ENCODE results near the gene ERCC6L2.

The ERCC6L2 gene

DNA sequence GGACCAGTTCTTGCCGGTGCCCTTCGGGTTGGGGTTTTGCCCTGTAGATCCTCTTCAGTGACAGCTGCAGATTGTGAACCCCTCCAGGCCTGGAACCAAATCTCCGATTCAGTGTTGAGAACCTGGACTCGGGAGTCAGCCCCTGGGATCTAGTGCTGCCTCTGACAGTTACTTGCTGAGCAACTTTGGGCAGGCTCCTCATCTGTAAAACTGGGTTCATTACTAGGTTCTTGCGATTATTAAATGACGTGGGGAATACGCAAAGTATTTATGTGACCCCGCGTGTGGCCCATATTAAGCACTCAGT is 600 bp downstream of the ERCC6L2 start:
- peaks cover 7% of the 10 kb centered on the region for H3K79me1 ChIP-seq (ENCODE audit: low read length)
- no peaks in the 10 kb centered on the region for H3K27me3 ChIP-seq (ENCODE audit: insufficient read depth, low read length)

DNA sequence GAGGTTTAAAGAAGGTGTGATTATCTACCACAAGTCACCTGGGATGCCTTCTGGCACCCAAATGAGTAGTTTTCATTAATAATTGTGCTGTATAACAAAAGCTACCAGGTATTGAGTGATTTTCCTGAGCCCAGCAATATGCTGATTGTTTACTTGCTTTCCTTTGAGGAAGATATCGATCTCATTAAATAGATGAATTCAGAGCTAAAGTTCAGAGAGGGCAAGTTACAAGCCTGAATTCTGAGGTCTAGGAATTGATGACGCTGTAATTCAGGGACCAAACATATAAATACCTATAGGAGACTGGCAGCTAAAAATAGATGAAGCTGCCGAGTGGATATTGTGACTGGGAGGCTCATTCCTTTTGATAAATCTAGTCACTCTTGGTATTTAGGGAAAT is 1.1 kb downstream of the ERCC6L2 start:
- no peak overlapping the region for H4K8ac ChIP-seq (ENCODE audit: low read depth, low read length)
- H2BK5ac ChIP-seq (ENCODE audit: low read depth, low read length, poor library complexity): no peak overlapping the region
- H3K14ac ChIP-seq (ENCODE audit: low read length): no peak overlapping the region
- DNase-seq: peak in 1 of 2 donors; percentile 1
- H3K79me1 ChIP-seq (ENCODE audit: low read length): peaks cover 7% of the 10 kb centered on the region
- H2BK12ac ChIP-seq (ENCODE audit: low read length): no peak overlapping the region
- no peaks in the 10 kb centered on the region for H3K27me3 ChIP-seq (ENCODE audit: insufficient read depth, low read length)
- no peak overlapping the region for H3K27ac ChIP-seq (ENCODE audit: low read depth, low read length)
- H3K9me3 ChIP-seq (ENCODE audit: insufficient read depth, low read depth, low read length): no peaks in the 10 kb centered on the region
- no peak overlapping the region for H3K4me3 ChIP-seq (ENCODE audit: low read depth, low read length)
- H4K12ac ChIP-seq (ENCODE audit: low read depth, low read length): no peak overlapping the region
- no peak overlapping the region for H3K4me2 ChIP-seq (ENCODE audit: low read length)
- peaks cover 0 to 2% of the 10 kb centered on the region in 2 experiments for H3K36me3 ChIP-seq (ENCODE audit: control insufficient read depth in 1 of 2, insufficient read depth in 2 of 2, low read length in 2 of 2)
- H2BK120ac ChIP-seq (ENCODE audit: insufficient read depth, low read length, poor library complexity): no peak overlapping the region
- H3K4ac ChIP-seq (ENCODE audit: low read depth, low read length): no peak overlapping the region
- H3K18ac ChIP-seq (ENCODE audit: low read length): no peak overlapping the region
- WGBS (ENCODE audit: extremely low coverage, insufficient coverage, insufficient read length): no CpG with 5 or more reads among the region's 3 CpGs
- no peak overlapping the region for H2AFZ ChIP-seq (ENCODE audit: insufficient read depth, low read length, poor library complexity)
- no peak overlapping the region for H3K9ac ChIP-seq (ENCODE audit: low read length)
- peaks cover 7% of the 10 kb centered on the region for H3K79me2 ChIP-seq (ENCODE audit: control insufficient read depth, insufficient read depth, low read length, poor library complexity)
- no peak overlapping the region for H3K23ac ChIP-seq (ENCODE audit: low read length)
- H2AK5ac ChIP-seq (ENCODE audit: low read length): no peak overlapping the region
- H3K4me1 ChIP-seq (ENCODE audit: control insufficient read depth in 1 of 2, insufficient read depth in 2 of 2, low read length in 2 of 2): peaks cover 3 to 6% of the 10 kb centered on the region in 2 experiments
- H4K91ac ChIP-seq (ENCODE audit: low read depth, low read length): no peak overlapping the region

More for the DNA sequence above, 600 bp downstream of the ERCC6L2 start:
- peak overlapping the region; percentile 67 for H2BK5ac ChIP-seq (ENCODE audit: low read depth, low read length, poor library complexity)
- peak overlapping the region; percentile 16 for H4K91ac ChIP-seq (ENCODE audit: low read depth, low read length)
- H3K4me1 ChIP-seq (ENCODE audit: control insufficient read depth in 1 of 2, insufficient read depth in 2 of 2, low read length in 2 of 2): peaks cover 3 to 6% of the 10 kb centered on the region in 2 experiments
- H3K18ac ChIP-seq (ENCODE audit: low read length): peak overlapping the region; percentile 3
- H3K36me3 ChIP-seq (ENCODE audit: control insufficient read depth in 1 of 2, insufficient read depth in 2 of 2, low read length in 2 of 2): peaks cover 0 to 2% of the 10 kb centered on the region in 2 experiments
- peaks cover 7% of the 10 kb centered on the region for H3K79me2 ChIP-seq (ENCODE audit: control insufficient read depth, insufficient read depth, low read length, poor library complexity)
- H2AFZ ChIP-seq (ENCODE audit: insufficient read depth, low read length, poor library complexity): peak overlapping the region; percentile 13
- H4K12ac ChIP-seq (ENCODE audit: low read depth, low read length): peak overlapping the region; percentile 56
- no peak for DNase-seq
- H2BK120ac ChIP-seq (ENCODE audit: insufficient read depth, low read length, poor library complexity): peak overlapping the region; percentile 18
- H2BK12ac ChIP-seq (ENCODE audit: low read length): no peak overlapping the region
- no peak overlapping the region for H2AK5ac ChIP-seq (ENCODE audit: low read length)
- no peak overlapping the region for H3K4me2 ChIP-seq (ENCODE audit: low read length)
- peak overlapping the region; percentile 93 for H3K9ac ChIP-seq (ENCODE audit: low read length)
- H3K4ac ChIP-seq (ENCODE audit: low read depth, low read length): no peak overlapping the region
- no peak overlapping the region for H3K23ac ChIP-seq (ENCODE audit: low read length)
- peak overlapping the region; percentile 58 for H3K14ac ChIP-seq (ENCODE audit: low read length)
- WGBS (ENCODE audit: extremely low coverage, insufficient coverage, insufficient read length): no CpG with 5 or more reads among the region's 9 CpGs
- peak overlapping the region; percentile 77 for H4K8ac ChIP-seq (ENCODE audit: low read depth, low read length)
- H3K9me3 ChIP-seq (ENCODE audit: insufficient read depth, low read depth, low read length): no peaks in the 10 kb centered on the region
- peak overlapping the region; percentile 99 for H3K27ac ChIP-seq (ENCODE audit: low read depth, low read length)
- peak overlapping the region; percentile 90 for H3K4me3 ChIP-seq (ENCODE audit: low read depth, low read length)

DNA sequence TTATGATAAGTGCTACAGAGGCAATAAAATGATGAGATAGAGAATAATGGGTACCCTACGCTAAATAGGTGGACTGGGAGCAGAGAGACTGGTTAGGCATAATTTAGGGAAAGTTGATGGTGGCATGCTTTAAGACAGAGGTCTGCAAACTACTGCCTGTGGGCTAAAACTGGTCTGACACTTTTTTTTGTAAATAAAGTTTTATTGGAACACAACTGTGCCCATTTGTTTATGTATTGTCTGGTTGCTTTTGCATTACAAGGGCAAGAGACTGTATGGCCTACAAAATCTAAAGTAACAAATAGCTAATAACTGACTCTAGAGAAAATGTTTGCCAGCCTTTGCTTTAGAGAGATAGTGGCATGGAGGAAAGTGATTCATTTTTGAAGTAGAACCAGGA is 2.5 kb downstream of the ERCC6L2 start:
- no peak overlapping the region for H2AK5ac ChIP-seq (ENCODE audit: low read length)
- H4K12ac ChIP-seq (ENCODE audit: low read depth, low read length): no peak overlapping the region
- no peak overlapping the region for H2BK5ac ChIP-seq (ENCODE audit: low read depth, low read length, poor library complexity)
- peaks cover 7% of the 10 kb centered on the region for H3K79me1 ChIP-seq (ENCODE audit: low read length)
- peaks cover 3 to 9% of the 10 kb centered on the region in 2 experiments for H3K4me1 ChIP-seq (ENCODE audit: control insufficient read depth in 1 of 2, insufficient read depth in 2 of 2, low read length in 2 of 2)
- H3K36me3 ChIP-seq (ENCODE audit: control insufficient read depth in 1 of 2, insufficient read depth in 2 of 2, low read length in 2 of 2): peaks cover 3 to 5% of the 10 kb centered on the region in 2 experiments
- H3K14ac ChIP-seq (ENCODE audit: low read length): no peak overlapping the region
- H4K8ac ChIP-seq (ENCODE audit: low read depth, low read length): no peak overlapping the region
- H4K91ac ChIP-seq (ENCODE audit: low read depth, low read length): no peak overlapping the region
- H3K27me3 ChIP-seq (ENCODE audit: insufficient read depth, low read length): no peaks in the 10 kb centered on the region
- no peak overlapping the region for H2BK120ac ChIP-seq (ENCODE audit: insufficient read depth, low read length, poor library complexity)
- no CpG with 5 or more reads among the region's 1 CpG for WGBS (ENCODE audit: extremely low coverage, insufficient coverage, insufficient read length)
- no peak overlapping the region for H3K23ac ChIP-seq (ENCODE audit: low read length)
- H3K9me3 ChIP-seq (ENCODE audit: insufficient read depth, low read depth, low read length): no peaks in the 10 kb centered on the region
- H3K4me3 ChIP-seq (ENCODE audit: low read depth, low read length): no peak overlapping the region
- no peak overlapping the region for H2BK12ac ChIP-seq (ENCODE audit: low read length)
- H3K4ac ChIP-seq (ENCODE audit: low read depth, low read length): no peak overlapping the region
- no peak overlapping the region for H2AFZ ChIP-seq (ENCODE audit: insufficient read depth, low read length, poor library complexity)
- no peak overlapping the region for H3K27ac ChIP-seq (ENCODE audit: low read depth, low read length)
- no peak for DNase-seq
- no peak overlapping the region for H3K18ac ChIP-seq (ENCODE audit: low read length)
- no peak overlapping the region for H3K9ac ChIP-seq (ENCODE audit: low read length)
- no peak overlapping the region for H3K4me2 ChIP-seq (ENCODE audit: low read length)
- H3K79me2 ChIP-seq (ENCODE audit: control insufficient read depth, insufficient read depth, low read length, poor library complexity): peaks cover 7% of the 10 kb centered on the region

DNA sequence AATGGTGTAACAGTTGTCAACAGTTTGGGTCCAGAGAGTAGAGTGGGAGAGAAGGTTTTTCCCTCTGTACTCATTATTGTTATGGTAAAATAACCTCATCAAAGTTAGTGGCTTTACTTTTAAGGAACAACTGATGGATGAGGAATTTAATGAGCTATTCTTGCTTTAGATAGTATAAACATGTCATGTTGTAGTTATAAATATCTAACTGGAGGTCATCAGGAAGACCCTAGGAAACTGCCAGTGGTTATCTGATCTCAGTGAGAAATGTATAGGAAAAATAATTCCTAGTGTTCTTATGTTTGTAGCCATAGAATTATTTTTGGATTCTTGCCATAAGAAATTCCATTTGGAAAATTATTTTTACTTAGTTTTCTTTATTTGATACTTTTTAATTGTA is 4.1 kb downstream of the ERCC6L2 start:
- Histone ChIP-seq H3K36me3 (ENCODE audit: control insufficient read depth in 1 of 2, insufficient read depth in 2 of 2, low read length in 2 of 2) (peaks cover 3 to 8% of the 10 kb centered on the region in 2 experiments), H2AK5ac (ENCODE audit: low read length) (no peak overlapping the region), H3K27me3 (ENCODE audit: insufficient read depth, low read length) (no peaks in the 10 kb centered on the region), H2BK120ac (ENCODE audit: insufficient read depth, low read length, poor library complexity) (no peak overlapping the region), H3K4me1 (ENCODE audit: control insufficient read depth in 1 of 2, insufficient read depth in 2 of 2, low read length in 2 of 2) (peaks cover under 1 to 6% of the 10 kb centered on the region in 2 experiments), H3K4me2 (ENCODE audit: low read length) (no peak overlapping the region), H3K9me3 (ENCODE audit: insufficient read depth, low read depth, low read length) (no peaks in the 10 kb centered on the region), H3K79me1 (ENCODE audit: low read length) (peaks cover 7% of the 10 kb centered on the region), H3K4me3 (ENCODE audit: low read depth, low read length) (no peak overlapping the region), H3K23ac (ENCODE audit: low read length) (no peak overlapping the region), H3K14ac (ENCODE audit: low read length) (no peak overlapping the region), H3K9ac (ENCODE audit: low read length) (no peak overlapping the region), H4K91ac (ENCODE audit: low read depth, low read length) (no peak overlapping the region), H2AFZ (ENCODE audit: insufficient read depth, low read length, poor library complexity) (no peak overlapping the region), H2BK12ac (ENCODE audit: low read length) (no peak overlapping the region), H3K79me2 (ENCODE audit: control insufficient read depth, insufficient read depth, low read length, poor library complexity) (peaks cover 7% of the 10 kb centered on the region), H3K4ac (ENCODE audit: low read depth, low read length) (no peak overlapping the region), H3K27ac (ENCODE audit: low read depth, low read length) (no peak overlapping the region), H2BK5ac (ENCODE audit: low read depth, low read length, poor library complexity) (no peak overlapping the region), H3K18ac (ENCODE audit: low read length) (no peak overlapping the region), H4K8ac (ENCODE audit: low read depth, low read length) (no peak overlapping the region), H4K12ac (ENCODE audit: low read depth, low read length) (no peak overlapping the region)
- DNase-seq: no peak

Data from trophoblast cell (in vitro differentiated cells and primary cell).